HuH-7 (cell line): ENCODE results near the gene SLN.

Experiments used
- DNase-seq: peaks from one replicate; pipeline ENCODE4 v3.0.0; 2011; ENCODE audit warnings: low spot score

Gene SLN

DNA sequence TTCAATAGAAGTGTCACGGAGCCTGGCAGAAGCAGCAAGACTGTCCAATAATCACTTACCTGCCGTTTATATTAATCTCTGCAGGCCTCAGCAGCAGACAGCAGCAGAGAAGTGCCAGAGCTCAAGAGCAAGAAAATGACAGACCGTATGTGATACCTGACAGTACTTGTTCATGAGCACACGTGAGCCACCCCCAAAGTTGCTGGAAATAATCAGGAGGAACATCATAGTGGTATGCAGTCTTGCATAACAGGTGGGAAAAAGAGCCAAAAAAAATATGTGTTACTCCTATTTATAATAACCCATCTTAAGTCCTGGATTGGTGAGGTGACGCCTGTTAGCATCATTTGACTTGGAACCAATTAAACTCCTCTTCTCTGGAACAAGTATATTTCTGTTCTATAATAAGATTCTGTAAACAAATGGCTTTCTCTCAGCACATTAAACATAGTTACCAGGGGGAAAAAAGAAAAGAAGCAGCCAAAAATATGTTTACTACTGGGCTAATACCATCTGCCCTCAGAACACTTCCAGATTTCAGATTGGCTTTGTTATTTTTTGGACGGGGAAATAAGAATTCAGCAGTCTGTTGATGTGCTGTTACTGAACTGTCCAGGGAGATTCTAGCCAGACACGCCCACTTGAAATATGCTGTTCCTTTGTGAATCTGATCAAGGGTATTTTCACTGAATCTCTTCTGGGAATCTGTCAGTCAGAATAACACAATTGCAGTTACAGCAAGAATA lies 7.9 kb upstream of the SLN start:
- no peak for DNase-seq

DNA sequence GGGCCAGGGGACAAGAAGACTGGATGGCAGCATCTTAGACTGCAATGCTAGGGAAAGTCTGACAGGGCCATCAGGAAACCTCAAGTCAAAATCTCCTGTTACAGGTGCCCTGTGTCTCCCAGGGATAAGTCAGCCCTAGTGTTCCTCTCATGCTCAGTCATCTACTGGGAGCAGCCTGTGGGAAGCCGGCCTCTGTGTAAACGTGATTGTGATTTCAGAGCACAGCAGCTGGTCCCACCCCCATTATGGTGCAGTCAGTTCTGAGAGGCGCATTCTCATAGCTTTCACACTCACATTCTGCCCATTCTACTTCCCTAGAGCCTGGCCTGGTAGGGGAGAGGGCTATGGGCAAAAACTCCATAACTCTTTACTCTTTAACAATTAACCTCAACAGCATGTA lies 7.2 kb upstream of the SLN start:
- DNase-seq: no peak

DNA sequence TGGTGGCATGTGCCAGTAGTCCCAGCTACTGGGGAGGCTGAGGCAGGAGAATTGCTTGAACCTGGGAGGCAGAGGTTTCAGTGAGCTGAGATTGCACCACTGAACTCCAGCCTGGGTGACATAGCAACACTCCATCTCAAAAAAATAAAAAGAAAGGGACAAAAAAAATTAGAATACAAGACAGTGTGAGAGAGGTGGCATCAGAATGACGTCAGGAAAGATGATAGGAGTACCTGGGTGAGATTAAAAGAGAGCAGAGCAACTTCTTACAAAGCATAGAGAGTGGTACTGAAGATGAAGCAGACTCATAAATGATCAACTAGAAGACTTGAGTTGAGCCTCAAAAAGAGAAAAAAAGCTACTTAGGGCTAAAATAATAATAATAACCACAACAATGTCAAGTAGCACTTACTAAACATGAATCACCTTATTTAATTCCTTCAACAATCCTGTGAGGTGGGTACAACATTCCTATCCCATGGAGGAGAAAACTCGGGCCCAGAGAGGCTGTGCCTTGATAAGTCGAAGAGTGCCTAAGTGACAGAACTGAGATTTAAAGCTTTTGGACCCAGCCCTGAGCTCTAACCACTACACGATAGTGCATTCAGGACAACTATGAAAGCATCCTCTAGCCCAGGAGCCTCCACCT lies 5.2 kb upstream of the SLN start:
- no peak for DNase-seq

DNA sequence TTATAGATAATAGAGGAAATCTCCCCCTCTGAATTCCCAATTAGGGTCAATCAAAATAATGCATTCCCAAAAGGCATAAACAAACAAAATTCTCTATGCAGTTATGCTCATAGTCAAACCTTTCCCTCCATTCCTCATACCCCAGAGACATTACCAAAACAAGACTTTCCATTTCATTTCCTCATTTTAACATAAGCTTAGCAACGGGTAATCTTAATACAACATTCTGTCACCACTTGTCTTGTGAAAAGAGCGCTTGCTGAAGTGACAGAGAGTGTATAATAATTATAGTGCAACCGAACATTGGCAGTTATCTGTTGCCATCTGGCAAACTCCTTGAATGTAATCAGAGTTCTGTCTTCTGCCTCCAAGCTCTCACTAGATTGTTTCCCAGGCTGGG lies 1.2 kb upstream of the SLN start:
- DNase-seq: no peak

DNA sequence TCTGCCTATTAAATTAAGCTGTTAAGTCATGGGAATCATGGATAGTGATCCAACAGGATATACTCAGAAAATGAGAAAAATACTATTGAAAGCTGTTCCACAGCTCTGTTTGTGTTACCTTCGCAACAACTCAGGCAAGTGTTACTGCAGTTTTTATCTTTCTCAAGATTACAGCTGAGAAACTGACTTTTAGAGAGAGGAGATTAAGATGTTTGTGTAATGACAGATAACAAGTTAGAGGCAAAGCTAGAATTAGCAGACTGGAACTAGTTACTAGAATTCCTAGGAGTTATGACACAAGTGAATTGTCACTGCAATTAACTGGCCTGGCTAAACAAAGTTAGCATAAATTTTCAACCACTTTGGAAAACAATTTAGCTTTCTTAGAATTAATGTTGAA lies 1.6 kb downstream of the SLN start:
- DNase-seq: no peak

DNA sequence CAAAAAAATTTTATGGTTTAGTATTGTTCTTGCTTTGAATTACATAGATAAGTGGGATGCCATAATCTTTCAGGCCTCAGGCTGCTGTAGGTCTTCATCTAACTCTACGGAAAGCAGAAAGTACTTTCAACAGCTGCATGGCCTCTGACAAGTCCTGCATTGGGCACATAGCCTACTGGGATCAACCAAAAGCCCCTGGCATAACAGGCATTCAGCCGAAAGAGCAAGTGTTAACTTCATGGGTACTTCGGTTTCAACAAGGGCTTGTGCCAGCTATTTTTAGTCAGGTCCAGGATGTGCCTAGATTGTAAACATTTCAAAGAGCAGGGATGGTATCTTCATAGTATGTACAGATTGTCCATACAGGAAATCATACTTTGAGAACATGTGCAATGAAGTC lies 3.1 kb downstream of the SLN start:
- DNase-seq: no peak

DNA sequence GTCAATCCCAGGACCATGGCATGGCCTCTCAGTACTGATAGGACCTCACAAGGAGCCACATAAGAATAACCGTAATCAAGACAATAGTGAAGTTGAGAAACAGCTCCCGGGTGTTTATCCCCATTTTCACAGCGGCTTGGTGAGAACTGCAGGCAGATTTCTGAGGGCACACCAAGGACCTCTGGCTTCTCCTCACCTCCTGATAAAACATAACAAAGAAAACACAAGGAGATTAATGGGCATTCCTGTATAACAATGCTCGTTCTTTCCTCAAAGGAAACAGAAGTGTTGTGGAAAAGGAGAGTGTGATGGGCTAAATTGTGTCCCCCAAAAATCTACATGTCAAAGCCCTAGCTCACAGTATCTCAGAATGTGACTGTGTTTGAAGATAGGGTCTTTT lies 4.0 kb downstream of the SLN start:
- no peak for DNase-seq

DNA sequence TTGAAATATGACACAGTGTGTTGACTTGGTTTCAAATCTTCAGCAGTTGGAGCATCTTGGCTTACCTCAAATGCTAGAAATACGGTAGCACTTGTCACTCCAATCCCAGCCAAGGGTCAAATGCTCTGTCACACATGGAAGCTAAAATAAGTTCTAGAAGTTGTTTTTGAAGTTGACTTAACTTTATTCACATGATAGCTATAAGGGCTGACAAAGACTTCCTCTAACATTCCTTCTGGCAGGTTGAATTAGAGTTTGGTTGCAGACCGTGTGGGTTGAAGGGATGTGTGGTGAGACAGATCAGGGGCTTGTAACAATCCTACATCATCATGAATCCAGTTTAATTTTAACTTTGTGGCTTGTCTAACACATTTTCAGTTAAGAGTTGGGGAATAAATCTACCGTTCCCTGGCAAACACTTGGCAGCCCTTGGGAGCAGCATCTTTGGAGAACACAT lies 4.6 kb downstream of the SLN start:
- no peak for DNase-seq

DNA sequence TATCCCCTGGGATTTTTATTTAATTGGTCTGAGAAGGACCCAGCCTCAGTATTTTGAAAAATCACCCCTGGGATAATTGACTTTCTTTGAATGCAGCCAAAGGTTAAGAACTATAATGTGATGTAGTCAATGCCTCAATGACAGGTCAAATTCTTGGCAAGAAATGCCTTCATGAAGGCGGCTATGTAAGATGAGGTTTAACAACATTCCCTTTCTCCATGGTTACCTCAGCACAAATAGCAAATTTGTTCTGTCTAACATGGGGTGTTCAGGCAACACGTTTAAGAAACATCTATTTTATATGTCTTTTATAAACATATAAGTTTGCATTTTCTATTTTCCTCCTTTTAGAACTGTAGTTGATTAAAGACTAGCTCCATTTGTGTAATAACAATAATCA lies 5.3 kb downstream of the SLN start:
- DNase-seq: no peak

DNA sequence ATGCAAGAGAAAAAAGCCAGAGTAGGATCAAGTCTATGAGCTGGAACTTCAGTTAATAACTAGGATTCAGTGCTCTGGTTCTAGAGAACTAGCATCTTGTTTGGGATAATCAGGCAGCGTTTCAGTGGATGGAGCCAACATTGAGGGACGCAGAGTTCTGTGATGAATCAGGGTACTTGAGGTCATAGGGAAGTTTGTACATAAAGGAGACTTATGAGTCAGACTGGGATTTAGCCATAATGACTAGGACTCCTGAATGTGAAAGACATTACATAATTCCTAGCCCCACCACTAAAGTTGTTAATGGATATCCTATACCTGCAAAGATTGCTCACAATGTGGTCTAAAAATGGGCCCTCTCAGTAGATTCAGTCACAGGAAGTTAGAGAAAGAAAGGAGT lies 6.8 kb downstream of the SLN start:
- no peak for DNase-seq

DNA sequence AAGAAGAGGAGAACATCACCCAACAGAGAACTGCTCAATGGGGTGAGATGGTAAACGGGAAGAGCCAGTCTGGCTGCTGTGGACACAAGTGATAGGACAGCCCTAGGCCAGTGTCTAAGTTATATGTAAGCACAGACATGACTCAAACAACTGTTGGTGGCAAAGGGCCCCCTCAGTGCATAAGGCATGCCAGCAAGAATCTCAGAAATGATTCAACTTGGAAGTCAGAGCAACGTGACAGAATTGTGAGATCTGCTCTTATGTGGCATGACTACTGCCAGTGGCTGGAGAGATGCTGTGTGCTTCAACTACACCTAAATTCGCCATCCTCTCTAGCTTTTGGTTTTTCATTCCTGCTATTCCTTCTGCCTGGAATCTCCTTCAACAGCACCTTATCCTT lies 7.4 kb downstream of the SLN start:
- DNase-seq: no peak

DNA sequence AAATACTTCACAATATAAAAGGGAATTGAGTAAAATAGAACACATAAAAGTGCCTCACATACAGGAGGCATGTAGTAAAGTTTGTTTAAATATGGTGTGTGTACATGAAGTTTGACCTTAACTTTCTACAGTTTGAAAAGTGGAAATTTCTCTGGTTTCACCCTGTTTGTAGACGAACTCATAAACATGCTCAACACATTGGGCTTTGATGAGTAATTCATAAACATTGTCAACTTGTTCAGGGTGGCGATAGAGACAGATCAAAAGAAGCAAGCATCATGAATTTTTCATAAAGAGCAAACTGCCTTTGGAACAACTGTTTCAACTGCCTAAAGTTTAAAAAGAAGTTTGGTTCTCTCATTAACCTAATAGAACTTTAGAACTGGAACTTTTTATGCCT lies 9.1 kb downstream of the SLN start:
- DNase-seq: no peak

DNA sequence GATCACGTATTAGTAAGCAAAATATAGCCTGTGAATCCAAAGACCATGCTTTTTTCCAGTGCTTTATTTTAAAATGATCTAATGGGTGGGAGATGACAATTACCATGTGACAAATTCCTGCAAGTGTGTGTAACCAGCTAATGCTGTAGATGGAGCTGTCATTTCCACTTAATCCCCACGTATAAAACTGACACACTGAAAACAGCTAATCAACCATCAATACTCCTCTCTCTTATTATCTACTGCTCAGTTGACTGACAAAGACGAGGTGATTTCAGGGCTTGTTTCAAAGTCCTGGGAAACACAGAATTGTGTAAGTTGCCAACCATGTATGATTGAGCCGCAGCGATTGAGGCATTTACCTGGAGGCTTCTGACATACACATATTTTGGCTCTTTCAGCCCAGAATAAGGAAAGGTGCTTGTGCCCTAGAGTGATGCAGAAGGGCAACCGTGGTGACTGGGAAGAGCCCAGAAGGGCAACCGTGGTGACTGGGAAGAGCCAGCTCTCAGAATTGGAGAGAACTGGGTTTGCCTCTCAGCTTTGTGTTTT lies 9.7 kb downstream of the SLN start:
- no peak for DNase-seq

DNA sequence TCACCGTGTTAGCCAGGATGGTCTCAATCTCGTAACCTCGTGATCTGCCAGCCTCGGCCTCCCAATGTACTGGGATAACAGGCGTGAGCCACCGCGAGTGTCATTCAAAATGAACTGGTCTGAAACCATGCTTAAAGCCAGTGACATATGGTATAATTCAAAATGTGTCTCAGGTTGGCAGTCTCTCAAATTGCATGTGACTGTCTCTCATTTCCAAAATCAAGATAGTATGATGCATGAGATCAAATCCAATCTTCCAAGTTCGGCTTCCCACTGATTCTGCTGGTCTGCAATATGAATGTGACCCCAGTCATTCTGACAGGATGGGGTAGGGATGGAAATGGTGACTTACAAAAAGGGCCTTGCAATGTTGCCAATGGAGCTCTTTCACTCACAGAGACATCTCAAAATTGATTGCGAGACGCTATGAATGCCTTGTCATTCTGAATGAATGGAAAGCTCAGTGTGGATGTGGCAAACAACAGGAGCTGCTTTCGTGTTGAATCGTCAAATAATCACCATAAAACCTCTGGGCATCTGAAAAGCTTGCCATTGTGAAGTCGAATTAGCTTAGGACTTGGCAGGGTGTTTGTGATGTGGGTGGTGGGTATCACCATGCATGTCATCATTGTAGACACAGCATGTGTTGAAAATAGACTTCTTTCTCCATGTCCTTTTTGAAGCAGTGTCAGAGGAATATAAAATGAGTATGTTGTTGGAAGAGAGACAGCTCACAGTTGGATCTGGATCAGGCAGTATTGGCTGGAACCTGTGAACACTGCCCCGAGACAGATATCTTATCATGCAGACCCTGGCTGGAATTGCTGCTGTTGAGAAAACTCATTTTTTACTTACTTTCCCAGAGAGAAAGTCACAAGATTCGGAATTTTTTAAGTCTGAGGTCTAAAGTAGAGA lies 12.2 kb downstream of the SLN start:
- DNase-seq: no peak

DNA sequence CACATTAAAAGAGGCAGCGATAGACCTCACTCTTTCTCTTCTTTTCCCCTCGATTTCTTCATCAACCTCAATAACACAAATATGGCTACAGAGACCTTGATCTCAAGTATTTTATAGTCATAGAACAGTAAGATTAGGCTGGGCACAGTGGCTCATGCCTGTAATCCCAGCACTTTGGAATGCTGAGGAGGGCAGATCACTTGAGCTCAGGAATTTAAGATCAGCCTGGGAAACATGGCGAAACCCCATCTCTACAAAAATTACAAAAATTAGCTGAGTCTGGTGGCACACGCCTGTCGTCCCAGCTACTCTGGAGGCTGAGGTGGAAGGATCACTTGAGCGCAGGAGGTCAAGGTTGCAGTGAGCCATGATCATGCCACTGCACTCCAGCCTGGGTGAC lies 14.6 kb downstream of the SLN start:
- no peak for DNase-seq

DNA sequence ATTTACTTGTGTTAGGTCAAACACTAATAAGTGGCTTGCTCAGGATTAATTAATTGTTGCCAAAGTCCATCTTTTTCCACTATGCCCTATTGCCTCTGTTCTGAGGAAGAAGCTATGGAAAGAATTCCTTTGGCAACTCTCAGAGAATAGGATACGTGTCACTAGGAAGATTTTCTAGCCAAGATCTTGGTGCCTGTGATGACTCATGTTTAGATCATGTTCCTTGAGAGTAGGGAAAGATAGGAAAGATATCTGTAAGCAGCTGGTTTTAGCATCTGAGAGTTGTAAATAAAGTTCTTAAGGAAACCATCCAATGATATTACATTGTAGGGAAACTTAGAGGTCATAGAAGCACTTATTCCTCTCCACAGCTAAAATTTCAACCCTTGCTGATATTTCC lies 15.7 kb downstream of the SLN start:
- no peak for DNase-seq

DNA sequence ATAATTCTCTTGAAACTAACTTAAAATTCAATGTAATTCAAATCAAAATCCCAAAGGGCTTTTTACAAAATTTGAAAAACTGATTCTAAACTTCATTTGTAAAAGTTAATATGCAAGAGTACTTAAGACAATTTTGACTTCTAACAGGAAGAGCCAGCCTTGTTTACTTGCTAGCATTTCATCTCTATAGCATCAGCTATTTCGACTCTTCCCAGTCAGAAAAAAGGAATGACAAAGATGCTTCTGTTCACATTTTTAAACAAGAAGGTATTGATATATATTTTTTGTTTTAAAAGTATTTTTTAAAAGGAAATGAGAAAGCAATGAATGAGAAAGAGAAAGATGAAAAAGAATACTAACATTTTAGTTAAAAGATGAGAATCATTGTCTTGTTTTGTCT lies 16.4 kb downstream of the SLN start:
- no peak for DNase-seq

DNA sequence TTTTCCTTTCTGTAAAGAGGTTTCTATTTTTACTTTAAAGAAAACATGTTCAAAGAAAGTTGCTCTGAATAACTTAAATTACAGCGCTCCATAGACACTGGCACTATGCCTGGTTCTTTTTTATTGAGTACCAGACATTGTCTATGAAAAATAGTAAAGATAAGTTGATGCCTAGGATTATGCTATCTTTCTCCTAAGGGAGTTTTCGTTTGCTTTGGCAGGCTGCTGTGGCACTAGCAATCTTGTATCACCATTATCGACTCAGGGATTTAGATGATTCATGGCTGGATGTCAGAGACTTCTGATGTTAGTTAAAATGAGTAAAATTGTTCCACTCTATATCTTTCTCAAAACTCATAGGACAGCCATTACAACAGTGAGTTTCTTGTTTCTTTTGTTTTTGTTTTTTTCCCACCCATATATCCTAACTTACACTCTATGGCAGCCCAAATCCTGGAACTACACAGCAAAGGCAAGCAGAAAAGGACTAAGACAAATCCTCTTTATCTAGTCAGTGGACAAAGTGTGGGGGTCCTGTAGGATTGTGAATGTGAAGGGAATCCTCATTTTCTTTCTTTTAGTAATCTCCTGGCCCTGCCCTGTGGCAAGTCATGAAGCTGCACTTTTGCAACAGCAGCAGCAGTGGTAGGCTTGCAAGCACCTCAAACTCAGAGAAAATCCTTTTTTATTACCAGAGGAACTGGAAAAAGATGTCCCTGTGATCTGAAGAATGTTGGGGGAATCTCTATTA lies 20.7 kb downstream of the SLN start:
- no peak for DNase-seq

DNA sequence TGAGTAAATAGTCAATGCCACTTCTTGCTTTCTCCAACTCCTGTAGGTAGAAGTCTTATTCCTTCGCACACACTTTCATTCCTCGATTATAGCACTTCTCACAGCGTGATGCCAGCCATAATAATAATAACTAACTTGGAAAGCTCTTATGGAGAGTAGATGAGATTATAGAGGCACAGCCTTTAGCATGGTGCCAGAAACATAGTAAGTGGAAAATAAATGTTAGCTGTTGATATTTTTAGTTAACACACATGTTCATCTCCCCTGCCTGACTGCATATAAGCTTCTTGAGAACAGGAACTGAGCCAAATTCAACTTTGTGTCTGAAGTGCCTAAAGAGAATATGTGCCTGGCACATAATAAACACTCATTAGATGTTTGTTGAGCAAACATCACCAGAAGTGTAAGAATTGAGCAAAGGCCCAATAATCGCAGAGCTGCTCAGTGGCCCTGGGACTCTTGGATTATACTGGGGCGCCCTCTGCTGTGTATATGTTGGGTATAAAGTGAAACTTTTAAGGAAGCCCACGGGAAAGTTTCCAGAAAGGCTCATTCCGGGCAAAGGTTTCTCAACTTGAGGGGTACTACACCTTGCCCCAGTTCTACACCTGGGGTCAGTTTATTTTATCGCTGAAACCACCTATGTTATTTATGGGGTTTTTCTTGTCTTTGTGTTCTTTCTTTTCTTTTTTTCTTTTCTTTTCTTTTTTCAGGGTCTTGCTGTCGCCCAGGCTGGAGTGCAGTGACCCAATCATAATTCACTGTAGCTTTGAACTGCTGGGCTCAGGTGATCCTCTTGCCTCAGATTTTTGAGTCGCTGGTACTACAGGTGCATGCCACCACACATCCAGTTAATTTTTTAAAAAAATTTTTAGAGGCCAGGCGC lies 22.3 kb downstream of the SLN start:
- peak; percentile 29 for DNase-seq

DNA sequence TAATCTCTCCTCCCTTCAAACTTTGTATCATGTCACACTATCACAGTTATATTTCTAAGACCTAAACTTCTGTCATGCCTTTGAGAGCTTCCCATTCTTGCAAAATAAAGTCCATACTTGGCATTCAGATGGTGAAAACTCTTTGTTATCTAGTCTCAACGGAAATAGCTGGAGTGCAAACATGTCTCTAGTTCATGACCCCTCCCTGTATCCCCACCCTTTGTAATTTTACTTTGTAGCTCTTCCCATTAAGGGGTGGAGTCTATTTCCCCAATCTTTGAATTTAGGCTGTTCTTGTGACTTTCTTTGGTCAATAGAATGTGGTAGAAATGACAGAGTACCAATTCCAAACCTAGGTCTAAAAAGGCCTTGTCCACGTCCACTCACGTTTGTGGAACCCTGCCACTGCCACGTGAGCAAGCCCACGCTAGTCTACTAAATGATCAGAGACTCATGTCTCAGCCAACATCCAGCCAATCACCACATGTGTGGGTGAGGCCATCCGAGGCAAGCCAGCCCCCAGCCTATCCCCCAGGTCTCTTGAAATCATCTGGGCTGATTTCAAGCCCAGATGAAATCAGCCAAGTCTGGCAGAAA lies 23.4 kb downstream of the SLN start:
- DNase-seq: no peak

DNA sequence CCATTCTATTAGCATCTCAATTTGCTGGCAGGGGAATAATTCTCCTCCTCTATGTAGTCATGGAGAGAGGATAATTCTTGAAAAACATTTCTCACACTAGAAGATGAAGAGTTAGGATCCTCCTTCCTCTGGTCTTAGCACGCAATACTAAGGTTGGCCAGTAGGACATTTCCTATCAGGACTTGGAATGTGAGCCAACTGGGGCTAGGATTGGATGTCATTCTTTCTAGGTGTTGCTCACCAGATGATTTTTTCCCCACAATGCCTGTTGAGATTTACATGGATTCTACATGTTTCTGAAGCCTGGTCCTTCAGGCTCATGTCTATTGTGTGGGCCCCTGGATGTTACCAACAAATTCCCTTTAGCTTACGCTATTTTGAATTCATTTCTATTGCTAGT lies 28.0 kb downstream of the SLN start:
- DNase-seq: peak; percentile 19
